Coronary artery (tissue), 2 donors: ENCODE measurements around the gene EML1.
A peak's percentile ranks its signal among the peaks of the same experiment; 100 is the strongest.

Source experiments
- DNase-seq: peaks from one replicate; pipeline ENCODE4 v3.0.0-alpha.2; 2017; ENCODE audit warnings: low spot score
- H3K27ac ChIP-seq, 2 donors: fragments of 200-600 bp; sonication (generic); one replicate each; pipeline ENCODE4 v1.5.1; 2016 to 2019
- H3K4me3 ChIP-seq: fragments of 200-600 bp; sonication (generic); 2 replicates; pipeline ENCODE4 v1.5.1; 2016; ENCODE audit warnings: mild to moderate bottlenecking, moderate library complexity
- CTCF ChIP-seq: fragments of 200-600 bp; sonication (generic); IDR thresholded peaks from one replicate; pipeline ENCODE4 v1.5.1; 2019; ENCODE audit warnings: antibody characterized with exemption

Gene EML1

GRCh38 chr14:99808154-99808505 lies 14.9 kb downstream of the EML1 start:
- H3K27ac ChIP-seq = no peak overlapping the region
- TF ChIP-seq CTCF = no peak
- H3K4me3 ChIP-seq = no peak overlapping the region
- DNase-seq = no peak

- no peak overlapping the region for H3K27ac ChIP-seq
- TF ChIP-seq CTCF = no peak
- H3K4me3 ChIP-seq = no peak overlapping the region
- no peak for DNase-seq
Observed at GRCh38 chr14:99808515-99808914, 15.3 kb downstream of the EML1 start.

- H3K4me3 ChIP-seq = no peak overlapping the region
- DNase-seq = peak; percentile 80
- no peak for TF ChIP-seq CTCF
- H3K27ac ChIP-seq = peak overlapping the region in 1 of 2 donors; percentile 67
Observed at GRCh38 chr14:99809360-99809759, 16.1 kb downstream of the EML1 start.

- no peak for TF ChIP-seq CTCF
- peak overlapping the region in 1 of 2 donors; percentile 67 for H3K27ac ChIP-seq
- peak; percentile 68 for DNase-seq
- H3K4me3 ChIP-seq = no peak overlapping the region
Observed at GRCh38 chr14:99809859-99810558, 16.8 kb downstream of the EML1 start.

GRCh38 chr14:99810559-99810874 lies 17.3 kb downstream of the EML1 start:
- H3K27ac ChIP-seq = no peak overlapping the region
- TF ChIP-seq CTCF = no peak
- no peak overlapping the region for H3K4me3 ChIP-seq
- no peak for DNase-seq

- H3K4me3 ChIP-seq = no peak overlapping the region
- TF ChIP-seq CTCF = no peak
- no peak overlapping the region for H3K27ac ChIP-seq
- no peak for DNase-seq
Observed at GRCh38 chr14:99812096-99812750, 19.0 kb downstream of the EML1 start.

GRCh38 chr14:99812892-99813291 lies 19.7 kb downstream of the EML1 start:
- no peak for TF ChIP-seq CTCF
- Histone ChIP-seq H3K27ac (no peak overlapping the region), H3K4me3 (no peak overlapping the region)
- DNase-seq = no peak
